Dendritic cell treated with granulocyte-macrophage colony-stimulating factor and Interleukin-4, amounts not matched to agents 40 ng/mL and 50 ng/mL, for 4 days (primary cell): ENCODE data around the gene MEFV.
A peak's percentile ranks its signal among the peaks of the same experiment; 100 is the strongest.
"Not testable (repeated sequence)": the region's sequence is repeated elsewhere in the genome, so short reads cannot be mapped to it uniquely, and the experiment has no call there.

ENCODE experiments used
- H3K27ac Mint-ChIP-seq: one replicate; pipeline ENCODE4 v1.8.0; 2022; ENCODE audit warnings: mild to moderate bottlenecking, mixed read lengths
- H3K27me3 Mint-ChIP-seq: one replicate; pipeline ENCODE4 v1.8.0; 2022; ENCODE audit warnings: mild to moderate bottlenecking, mixed read lengths
- H3K36me3 Mint-ChIP-seq: one replicate; pipeline ENCODE4 v1.8.0; 2022; ENCODE audit warnings: low read depth, mixed read lengths
- H3K4me1 Mint-ChIP-seq: one replicate; pipeline ENCODE4 v1.8.0; 2022; ENCODE audit warnings: low read depth, mixed read lengths
- H3K4me3 Mint-ChIP-seq: one replicate; pipeline ENCODE4 v1.8.0; 2022; ENCODE audit warnings: mild to moderate bottlenecking, moderate library complexity, mixed read lengths
- H3K9me3 Mint-ChIP-seq: one replicate; pipeline ENCODE4 v1.8.0; 2022; ENCODE audit warnings: mixed read lengths
- intact Hi-C: fragments of 100-400 bp; cut with micrococcal nuclease; formaldehyde crosslinking; loops from one replicate; pipeline ENCODE4 v1.15.0; 2022

Gene MEFV

DNA sequence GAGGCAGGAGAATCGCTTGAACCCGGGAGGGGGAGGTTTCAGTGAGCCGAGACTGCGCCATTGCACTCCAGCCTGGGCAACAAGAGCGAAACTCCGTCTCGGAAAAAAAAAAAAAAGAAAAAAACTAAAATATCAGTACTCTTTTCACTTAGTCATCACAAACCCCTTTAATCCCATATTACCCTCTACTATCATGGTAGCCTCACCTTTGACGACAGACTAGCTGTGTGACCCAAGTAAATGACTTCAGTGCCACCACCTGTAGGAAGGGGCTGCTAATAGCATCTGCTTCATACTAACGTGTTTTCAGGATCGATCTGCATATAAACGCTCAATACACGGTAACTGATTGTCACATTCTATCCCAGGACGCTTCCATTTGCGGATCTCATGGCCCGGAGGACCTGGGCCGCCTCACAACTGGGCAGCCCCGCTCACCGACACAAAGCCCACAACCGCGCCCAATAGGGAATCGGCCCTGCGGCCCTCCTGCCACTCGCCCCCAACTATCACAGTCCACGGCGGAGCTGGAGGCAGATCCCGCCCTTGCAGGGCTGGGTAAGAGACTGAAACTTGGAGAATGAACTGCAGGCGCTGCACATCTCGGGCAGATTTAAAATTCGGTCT lies 25.8 kb upstream of the MEFV start:
- Mint-ChIP-seq H3K36me3 (peaks cover 50% of the 10 kb centered on the region), H3K4me3 (peak overlapping the region; percentile 93), H3K27me3 (peaks cover 15% of the 10 kb centered on the region), H3K9me3 (peaks cover 21% of the 10 kb centered on the region), H3K27ac (peak overlapping the region; percentile 98), H3K4me1 (peaks cover 36% of the 10 kb centered on the region)
- intact Hi-C loops, result loop anchor here (2.0 kb wide), 1 partner anchor 119 kb away; the partner anchor contains the start of genes ZNF174 and ZSCAN32

GRCh38 chr16:3281222-3281820 lies 24.9 kb upstream of the MEFV start:
- intact Hi-C loops, result no loop called here
- Mint-ChIP-seq H3K36me3 (peaks cover 41% of the 10 kb centered on the region), H3K4me1 (peaks cover 36% of the 10 kb centered on the region), H3K27ac (no peak overlapping the region), H3K9me3 (peaks cover 17% of the 10 kb centered on the region), H3K27me3 (peaks cover 20% of the 10 kb centered on the region), H3K4me3 (no peak overlapping the region)

GRCh38 chr16:3276679-3277078 lies 20.2 kb upstream of the MEFV start:
- Mint-ChIP-seq H3K4me3 (no peak overlapping the region), H3K9me3 (peaks cover 7% of the 10 kb centered on the region), H3K27ac (no peak overlapping the region), H3K36me3 (no peaks in the 10 kb centered on the region), H3K4me1 (peaks cover 2% of the 10 kb centered on the region), H3K27me3 (peaks cover 26% of the 10 kb centered on the region)
- intact Hi-C loops, result no loop called here

DNA sequence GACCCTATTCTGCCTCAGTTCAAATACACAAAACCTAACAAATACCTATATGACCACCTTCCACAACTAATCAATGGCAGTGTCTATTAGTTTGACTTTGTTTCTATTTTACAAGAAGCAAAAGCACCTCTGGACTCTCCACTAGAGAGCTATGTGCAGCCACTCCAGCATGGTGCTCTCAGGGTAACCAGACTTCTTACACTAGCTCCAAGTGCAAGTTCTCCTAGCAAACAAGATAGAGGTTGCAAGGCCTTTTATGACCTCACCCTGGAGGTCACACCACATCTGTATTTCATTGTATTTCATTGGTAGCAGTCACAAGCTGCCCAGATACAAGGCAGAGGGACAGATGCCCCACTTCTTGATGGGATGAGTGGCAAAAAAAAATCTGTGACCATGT lies 18.5 kb upstream of the MEFV start:
- Mint-ChIP-seq H3K4me3 (no peak overlapping the region), H3K27me3 (peaks cover 21% of the 10 kb centered on the region), H3K27ac (no peak overlapping the region), H3K9me3 (peaks cover 8% of the 10 kb centered on the region), H3K36me3 (peaks cover 1% of the 10 kb centered on the region), H3K4me1 (no peaks in the 10 kb centered on the region)
- intact Hi-C loops, result no loop called here

GRCh38 chr16:3274490-3274889 lies 18.1 kb upstream of the MEFV start:
- H3K27me3 Mint-ChIP-seq, result peaks cover 21% of the 10 kb centered on the region
- H3K36me3 Mint-ChIP-seq, result peaks cover 6% of the 10 kb centered on the region
- H3K9me3 Mint-ChIP-seq, result peaks cover 13% of the 10 kb centered on the region
- intact Hi-C loops, result no loop called here
- no peak overlapping the region for H3K27ac Mint-ChIP-seq
- no peaks in the 10 kb centered on the region for H3K4me1 Mint-ChIP-seq
- no peak overlapping the region for H3K4me3 Mint-ChIP-seq

DNA sequence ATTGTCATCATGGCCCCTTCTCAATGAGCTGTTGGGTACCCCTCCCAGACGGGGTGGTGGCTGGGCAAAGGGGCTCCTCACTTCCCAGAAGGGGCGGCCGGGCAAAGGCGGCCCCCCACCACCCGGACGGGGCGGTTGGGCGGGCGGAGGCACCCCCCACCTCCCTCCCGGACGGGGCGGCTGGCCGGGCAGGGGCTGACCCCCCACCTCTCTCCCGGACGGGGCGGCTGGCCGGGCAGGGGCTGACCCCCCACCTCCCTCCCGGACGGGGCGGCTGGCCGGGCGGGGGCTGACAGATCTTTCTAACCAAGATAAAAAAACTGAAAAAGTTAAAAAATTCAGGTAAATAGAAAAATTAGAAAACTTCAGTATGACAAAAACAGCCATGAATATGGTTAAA lies 14.8 kb upstream of the MEFV start:
- H3K27ac Mint-ChIP-seq, H3K4me3 Mint-ChIP-seq, H3K4me1 Mint-ChIP-seq, H3K27me3 Mint-ChIP-seq, intact Hi-C loops: not testable (repeated sequence)
- H3K36me3 Mint-ChIP-seq, result peaks cover 38% of the 10 kb centered on the region
- H3K9me3 Mint-ChIP-seq, result peaks cover 20% of the 10 kb centered on the region

- not testable (repeated sequence) for H3K27ac Mint-ChIP-seq
Measured at GRCh38 chr16:3270718-3271117, 14.3 kb upstream of the MEFV start.

GRCh38 chr16:3268294-3268693 lies 11.9 kb upstream of the MEFV start:
- H3K4me3 Mint-ChIP-seq, result no peak overlapping the region
- peaks cover 3% of the 10 kb centered on the region for H3K4me1 Mint-ChIP-seq
- H3K27me3 Mint-ChIP-seq, result no peaks in the 10 kb centered on the region
- intact Hi-C loops, result no loop called here
- H3K9me3 Mint-ChIP-seq, result peaks cover 13% of the 10 kb centered on the region
- H3K27ac Mint-ChIP-seq, result no peak overlapping the region
- H3K36me3 Mint-ChIP-seq, result peaks cover 53% of the 10 kb centered on the region

More at GRCh38 chr16:3270718-3271117, 14.3 kb upstream of the MEFV start:
- H3K27me3 Mint-ChIP-seq, intact Hi-C loops, H3K4me1 Mint-ChIP-seq, H3K4me3 Mint-ChIP-seq: not testable (repeated sequence)
- H3K9me3 Mint-ChIP-seq, result peaks cover 20% of the 10 kb centered on the region
- peaks cover 42% of the 10 kb centered on the region for H3K36me3 Mint-ChIP-seq

DNA sequence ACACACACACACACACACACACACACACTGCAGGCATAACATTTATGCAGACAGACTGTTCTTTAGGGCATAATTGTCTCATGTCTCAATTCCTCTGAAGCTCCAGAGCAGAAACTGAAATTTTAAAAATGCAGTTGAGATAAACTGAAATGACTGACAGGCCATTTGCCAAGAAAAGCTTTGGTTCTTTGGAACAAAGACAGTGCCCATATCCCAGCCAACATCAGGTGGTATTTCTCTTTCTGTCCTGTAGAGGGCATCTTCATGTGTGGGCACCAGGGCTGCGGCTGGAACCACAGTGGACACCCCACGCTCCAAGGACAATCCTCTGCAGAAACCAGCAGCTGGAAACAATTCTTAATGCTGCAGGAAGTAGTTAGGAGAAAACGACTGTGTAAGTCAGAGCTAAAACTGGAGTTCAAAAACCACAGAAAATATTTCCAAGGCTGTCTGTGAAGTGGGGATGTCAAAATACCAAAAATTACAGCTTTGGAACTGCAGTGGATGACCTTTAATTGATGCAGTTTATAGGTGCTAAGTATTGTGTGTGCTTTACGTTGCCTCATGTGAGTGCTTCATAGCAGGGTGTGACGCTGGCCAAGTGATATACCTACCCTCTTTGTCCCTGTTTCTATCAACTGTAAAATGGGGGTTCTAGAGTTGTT lies 10.6 kb upstream of the MEFV start:
- Mint-ChIP-seq H3K36me3 (peaks cover 53% of the 10 kb centered on the region), H3K27ac (no peak overlapping the region), H3K4me3 (no peak overlapping the region)

GRCh38 chr16:3264137-3265036 lies 8.0 kb upstream of the MEFV start:
- peak overlapping the region; percentile 82 for H3K4me3 Mint-ChIP-seq
- intact Hi-C loops, result loop anchor here (1.0 to 2.0 kb wide), 2 partner anchors 19 to 192 kb away; partner anchors contain the start of gene ZNF263
- peak overlapping the region; percentile 96 for H3K27ac Mint-ChIP-seq
- peaks cover 6% of the 10 kb centered on the region for H3K9me3 Mint-ChIP-seq
- peaks cover 46% of the 10 kb centered on the region for H3K36me3 Mint-ChIP-seq
- peaks cover 24% of the 10 kb centered on the region for H3K4me1 Mint-ChIP-seq
- no peaks in the 10 kb centered on the region for H3K27me3 Mint-ChIP-seq

More for the DNA sequence above, 10.6 kb upstream of the MEFV start:
- no peaks in the 10 kb centered on the region for H3K27me3 Mint-ChIP-seq
- peaks cover 13% of the 10 kb centered on the region for H3K9me3 Mint-ChIP-seq
- intact Hi-C loops, result no loop called here
- peaks cover 16% of the 10 kb centered on the region for H3K4me1 Mint-ChIP-seq

- Mint-ChIP-seq H3K4me1 (peaks cover 42% of the 10 kb centered on the region), H3K9me3 (no peaks in the 10 kb centered on the region), H3K4me3 (peak overlapping the region; percentile 10), H3K36me3 (peaks cover 27% of the 10 kb centered on the region), H3K27ac (peak overlapping the region; percentile 96), H3K27me3 (no peaks in the 10 kb centered on the region)
- intact Hi-C loops, result no loop called here
Measured at GRCh38 chr16:3262517-3262916, 6.1 kb upstream of the MEFV start.

DNA sequence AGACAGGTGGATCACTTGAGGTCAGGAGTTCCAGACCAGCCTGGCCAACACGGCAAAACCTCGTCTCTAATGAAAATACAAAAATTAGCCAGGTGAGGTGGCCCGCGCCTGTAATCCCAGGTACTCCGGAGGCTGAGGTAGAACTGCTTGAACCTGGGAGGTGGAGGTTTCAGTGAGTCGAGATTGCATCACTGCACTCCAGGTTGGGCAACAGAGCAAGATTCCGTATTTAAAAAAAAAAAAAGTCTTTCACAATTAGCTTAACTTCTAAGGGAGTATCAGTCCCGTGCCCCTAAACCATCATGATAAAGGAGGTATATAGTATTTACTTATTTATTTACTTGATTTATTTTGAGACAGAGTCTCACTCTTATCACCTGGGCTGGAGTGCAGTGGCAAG lies 3.4 kb upstream of the MEFV start:
- Mint-ChIP-seq H3K27me3 (no peaks in the 10 kb centered on the region), H3K36me3 (peaks cover 2% of the 10 kb centered on the region), H3K27ac (peak overlapping the region; percentile 79), H3K4me1 (peaks cover 69% of the 10 kb centered on the region), H3K9me3 (no peaks in the 10 kb centered on the region), H3K4me3 (no peak overlapping the region)
- intact Hi-C loops, result no loop called here

GRCh38 chr16:3256866-3257465 lies 533 bp upstream of the MEFV start:
- Mint-ChIP-seq H3K4me1 (peaks cover 67% of the 10 kb centered on the region), H3K36me3 (no peaks in the 10 kb centered on the region), H3K9me3 (no peaks in the 10 kb centered on the region), H3K27me3 (no peaks in the 10 kb centered on the region), H3K27ac (peak overlapping the region; percentile 76), H3K4me3 (peak overlapping the region; percentile 67)
- intact Hi-C loops, result no loop called here
